GM21526 (cell line): ENCODE results near the gene INO80E.
"Not testable (repeated sequence)": the region's sequence is repeated elsewhere in the genome, so short reads cannot be mapped to it uniquely, and the experiment has no call there.

Experiments
- ATAC-seq: cut with Tn5 transposase; IDR thresholded peaks from one replicate; pipeline ENCODE4 v1.9.1; 2021; ENCODE audit warnings: moderate library complexity; ENCODE audit not compliant: unreplicated experiment, low FRiP score

INO80E gene

GRCh38 chr16:30009085-30009862 is 13.2 kb downstream of the INO80E start:
- ATAC-seq, result no peak

- ATAC-seq, result no peak
Measured at GRCh38 chr16:30009990-30010843, 14.2 kb downstream of the INO80E start.

- no peak for ATAC-seq
Measured at GRCh38 chr16:30010844-30011713, 15.0 kb downstream of the INO80E start, which contains the start of gene DOC2A. Gene DOC2A, minus strand, starts transcription at chr16:30011027. Its CDS starts 805 bp downstream, at chr16:30010222.

GRCh38 chr16:30011714-30012504 is 15.9 kb downstream of the INO80E start:
- ATAC-seq, result no peak

DNA sequence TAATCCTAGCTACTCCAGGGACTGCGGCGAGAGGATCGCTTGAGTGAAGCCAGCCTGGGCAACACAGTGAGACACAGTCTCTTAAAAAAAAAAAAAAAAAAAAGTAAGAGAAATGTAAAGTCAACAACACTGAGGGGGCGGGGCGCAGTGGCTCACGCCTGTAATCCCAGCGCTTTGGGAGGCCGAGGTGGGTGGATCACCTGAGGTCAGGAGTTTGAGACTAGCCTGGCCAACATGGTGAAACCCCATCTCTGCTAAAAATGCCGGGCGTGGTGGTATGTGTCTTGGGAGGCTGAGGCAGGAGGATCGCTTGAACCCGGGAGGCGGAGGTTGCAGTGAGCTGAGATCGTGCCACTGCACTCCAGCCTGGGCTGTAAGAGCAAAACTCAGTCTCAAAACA is 16.6 kb downstream of the INO80E start:
- ATAC-seq, result not testable (repeated sequence)

GRCh38 chr16:30015450-30015849 is 19.4 kb downstream of the INO80E start:
- ATAC-seq, result not testable (repeated sequence)

GRCh38 chr16:30016555-30017276 is 20.7 kb downstream of the INO80E start:
- ATAC-seq, result no peak

DNA sequence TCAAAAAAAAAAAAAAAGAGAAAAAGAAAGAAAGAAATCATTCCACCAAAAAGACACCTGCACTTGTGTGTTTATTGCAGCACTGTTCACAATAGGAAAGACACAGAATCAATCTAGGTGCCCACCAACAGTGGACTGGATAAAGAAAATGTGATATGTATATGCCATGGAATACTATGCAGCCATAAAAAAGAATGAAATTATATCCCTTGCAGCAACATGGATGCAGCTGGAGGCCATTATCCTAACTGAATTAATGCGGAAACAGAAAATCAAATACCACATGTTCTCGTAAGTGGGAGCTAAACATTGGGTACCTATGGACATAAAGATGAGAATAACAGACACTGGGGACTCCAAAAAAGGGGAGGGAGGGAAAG is 21.2 kb downstream of the INO80E start:
- no peak for ATAC-seq

DNA sequence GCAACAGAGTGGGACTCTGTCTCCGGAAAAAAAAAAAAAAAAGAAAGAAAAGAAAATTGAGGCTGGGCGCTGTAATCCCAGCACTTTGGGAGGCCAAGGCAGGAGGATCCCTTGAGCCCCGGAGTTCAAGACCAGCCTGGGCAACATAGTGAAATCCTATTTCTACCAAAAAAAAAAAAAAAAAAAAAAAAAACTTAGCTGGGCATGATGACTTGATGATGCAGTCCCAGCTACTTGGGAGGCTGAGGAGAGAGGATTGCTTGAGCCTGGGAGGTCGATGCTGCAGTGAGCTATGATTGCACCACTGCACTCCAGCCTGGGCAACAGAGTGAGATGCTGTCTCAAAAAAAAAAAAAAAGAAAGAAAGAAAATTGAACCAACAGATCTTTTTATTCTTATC is 21.9 kb downstream of the INO80E start:
- ATAC-seq, result not testable (repeated sequence)

- no peak for ATAC-seq
Measured at GRCh38 chr16:30018731-30019158, 22.7 kb downstream of the INO80E start.

GRCh38 chr16:30022887-30023286 is 26.8 kb downstream of the INO80E start, which contains the start of gene C16orf92:
Gene C16orf92, plus strand, starts transcription at chr16:30023198. Its CDS starts 143 bp downstream, at chr16:30023341.
- no peak for ATAC-seq

DNA sequence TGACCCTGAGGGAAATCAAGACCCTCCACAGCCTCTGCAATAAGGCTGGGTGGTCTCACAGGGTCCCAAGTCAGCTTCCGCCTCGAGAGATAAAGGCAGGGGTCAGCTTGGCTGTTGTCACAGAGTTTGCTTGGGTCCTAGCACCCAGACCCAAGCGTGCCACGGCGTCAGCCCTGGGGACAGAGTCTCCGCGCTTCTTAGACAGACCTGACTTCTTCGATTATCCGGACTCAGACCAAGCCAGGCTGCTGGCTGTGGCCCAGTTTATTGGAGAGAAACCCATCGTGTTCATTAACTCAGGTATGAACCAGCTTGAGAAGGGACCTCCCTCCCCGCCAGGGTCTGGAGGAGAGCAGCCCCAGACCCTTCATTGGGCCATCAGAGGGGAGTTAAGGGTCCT is 27.5 kb downstream of the INO80E start:
- no peak for ATAC-seq

DNA sequence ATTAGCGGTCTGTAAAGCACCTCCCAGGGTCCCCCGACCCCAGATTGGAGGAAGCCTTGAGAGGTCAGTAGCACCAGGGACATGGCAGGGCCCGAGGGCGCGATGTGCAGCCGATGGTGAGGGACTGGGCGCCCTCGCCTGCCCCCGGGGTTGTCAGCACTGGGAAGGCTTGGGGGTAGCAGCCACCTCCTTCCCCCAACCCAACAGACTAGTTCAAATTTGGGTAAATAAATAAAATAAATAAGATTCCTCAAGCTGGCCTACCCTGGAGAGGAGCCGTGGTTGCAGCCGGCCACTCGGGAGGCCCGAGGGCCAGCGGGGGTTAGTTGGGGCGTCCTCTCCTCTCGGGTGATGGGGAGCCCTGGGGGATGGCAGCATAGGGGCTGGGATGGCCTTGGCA is 28.4 kb downstream of the INO80E start:
- ATAC-seq, result no peak

DNA sequence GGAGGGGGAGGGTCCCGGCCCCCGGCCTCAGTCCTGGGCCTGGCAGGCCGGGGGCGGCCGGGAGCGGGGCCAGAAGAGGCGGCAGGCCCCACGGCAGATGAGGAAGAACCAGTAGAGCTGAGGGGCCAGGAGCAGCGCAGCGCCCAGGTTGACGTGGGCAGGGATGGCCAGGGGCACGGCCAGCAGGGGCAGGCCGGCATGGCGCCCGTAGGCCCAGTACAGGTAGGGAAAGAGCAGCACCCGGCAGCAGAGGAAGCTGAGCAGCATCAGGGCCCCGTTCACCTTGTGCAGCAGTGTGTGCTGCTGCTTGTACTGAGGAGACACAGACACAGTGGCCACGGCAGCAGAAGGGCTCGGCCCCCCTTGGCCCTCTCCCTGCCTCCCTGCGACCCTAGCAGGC is 29.1 kb downstream of the INO80E start:
- ATAC-seq, result no peak

GRCh38 chr16:30025574-30025973 is 29.5 kb downstream of the INO80E start:
- no peak for ATAC-seq

- ATAC-seq, result no peak
Measured at GRCh38 chr16:30026449-30026848, 30.4 kb downstream of the INO80E start.

GRCh38 chr16:30027588-30028437 is 31.8 kb downstream of the INO80E start:
- no peak for ATAC-seq

DNA sequence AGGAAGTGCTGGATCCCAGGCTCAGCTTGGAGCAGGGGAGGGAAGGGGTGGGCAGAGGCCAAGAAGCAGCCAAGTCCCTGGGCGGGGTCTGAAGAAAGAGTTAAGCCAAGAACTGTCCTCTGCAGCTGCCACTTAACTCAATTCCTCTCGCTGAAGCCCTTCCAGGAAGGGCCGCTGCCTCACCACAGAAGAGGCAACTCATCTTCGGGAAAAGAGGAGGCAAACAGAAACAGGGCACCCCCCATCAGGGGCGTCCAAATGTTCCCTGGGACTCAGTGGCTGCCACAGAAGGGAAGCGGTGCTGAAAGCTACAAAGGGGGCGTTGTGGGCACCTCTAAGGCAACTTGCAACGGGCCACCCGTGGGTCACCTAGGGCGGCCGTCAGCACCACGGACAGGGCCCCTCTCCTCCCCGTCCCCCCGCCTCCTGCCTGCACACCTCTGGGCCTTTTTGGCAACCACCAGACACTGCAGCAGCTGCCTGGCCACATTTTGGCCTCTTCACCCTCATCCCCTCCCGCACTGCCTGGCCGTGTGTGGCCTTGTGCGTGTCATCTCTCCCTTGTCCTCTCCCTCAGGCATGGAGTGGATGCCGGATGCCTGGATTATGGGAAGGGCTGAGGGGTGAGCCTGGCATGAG is 32.5 kb downstream of the INO80E start:
- no peak for ATAC-seq
